Kidney epithelial cell (primary cell): ENCODE results near the gene ARMC6. TPM values are rescaled to one million over a fixed set of nuclear protein-coding genes. Genes with fewer than 3 reads are reported as not detected.
A peak's percentile ranks its signal among the peaks of the same experiment; 100 is the strongest.

ENCODE experiments used
- DNase-seq: peaks from one replicate; pipeline ENCODE4 v3.0.0-alpha.2; 2010; ENCODE audit warnings: low read depth
- H3K27me3 ChIP-seq: 2 replicates; pipeline ENCODE4 v1.6.0; 2011; ENCODE audit warnings: low read length; ENCODE audit not compliant: control insufficient read depth, insufficient read depth
- H3K36me3 ChIP-seq: 2 replicates; pipeline ENCODE4 v1.5.1; 2011; ENCODE audit warnings: low read length; ENCODE audit not compliant: control insufficient read depth, insufficient read depth
- H3K4me3 ChIP-seq: 2 replicates; pipeline ENCODE4 v1.5.1; 2011; ENCODE audit warnings: low read depth, mild to moderate bottlenecking, control low read depth, low read length
- total RNA-seq: library from RNA; depleted of rRNA; stranded (reverse); fragments of >200 nt; gene quantifications from 2 replicates; pipeline ENCODE4 v1.2.3, GENCODE V29; 2015
- TF ChIP-seq, protein P1 (sequence below): IDR thresholded peaks from 2 replicates; pipeline ENCODE4 v1.5.1; 2011; ENCODE audit warnings: mild to moderate bottlenecking, moderate library complexity, low read length, control low read depth, inconsistent platforms; ENCODE audit not compliant: insufficient read depth, poor library complexity, severe bottlenecking

The ARMC6 gene
- 45.0 and 57.0 TPM in 2 replicates for total RNA-seq

- no peaks in the 10 kb centered on the region for H3K27me3 ChIP-seq
- DNase-seq = no peak
- no peaks in the 10 kb centered on the region for H3K36me3 ChIP-seq
- H3K4me3 ChIP-seq = peak within 1 kb of the TSS; percentile 96
- TF ChIP-seq, protein P1, sequence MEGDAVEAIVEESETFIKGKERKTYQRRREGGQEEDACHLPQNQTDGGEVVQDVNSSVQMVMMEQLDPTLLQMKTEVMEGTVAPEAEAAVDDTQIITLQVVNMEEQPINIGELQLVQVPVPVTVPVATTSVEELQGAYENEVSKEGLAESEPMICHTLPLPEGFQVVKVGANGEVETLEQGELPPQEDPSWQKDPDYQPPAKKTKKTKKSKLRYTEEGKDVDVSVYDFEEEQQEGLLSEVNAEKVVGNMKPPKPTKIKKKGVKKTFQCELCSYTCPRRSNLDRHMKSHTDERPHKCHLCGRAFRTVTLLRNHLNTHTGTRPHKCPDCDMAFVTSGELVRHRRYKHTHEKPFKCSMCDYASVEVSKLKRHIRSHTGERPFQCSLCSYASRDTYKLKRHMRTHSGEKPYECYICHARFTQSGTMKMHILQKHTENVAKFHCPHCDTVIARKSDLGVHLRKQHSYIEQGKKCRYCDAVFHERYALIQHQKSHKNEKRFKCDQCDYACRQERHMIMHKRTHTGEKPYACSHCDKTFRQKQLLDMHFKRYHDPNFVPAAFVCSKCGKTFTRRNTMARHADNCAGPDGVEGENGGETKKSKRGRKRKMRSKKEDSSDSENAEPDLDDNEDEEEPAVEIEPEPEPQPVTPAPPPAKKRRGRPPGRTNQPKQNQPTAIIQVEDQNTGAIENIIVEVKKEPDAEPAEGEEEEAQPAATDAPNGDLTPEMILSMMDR = no peak
Measured at GRCh38 chr19:19033426-19034203, at the start of gene ARMC6, which contains the start of gene SUGP2. TSS of gene ARMC6 (plus strand) at chr19:19033603. CDS start at chr19:19034210, 607 bp downstream. TSS of gene SUGP2 (minus strand) at chr19:19033517. CDS start at chr19:19031071, 2,446 bp downstream.

- no peaks in the 10 kb centered on the region for H3K36me3 ChIP-seq
- no peak overlapping the region for H3K4me3 ChIP-seq
- H3K27me3 ChIP-seq = peaks cover 11% of the 10 kb centered on the region
- TF ChIP-seq, protein P1 = no peak
- no peak for DNase-seq
Measured at GRCh38 chr19:18984251-18984650, 49.2 kb upstream of the ARMC6 start.

DNA sequence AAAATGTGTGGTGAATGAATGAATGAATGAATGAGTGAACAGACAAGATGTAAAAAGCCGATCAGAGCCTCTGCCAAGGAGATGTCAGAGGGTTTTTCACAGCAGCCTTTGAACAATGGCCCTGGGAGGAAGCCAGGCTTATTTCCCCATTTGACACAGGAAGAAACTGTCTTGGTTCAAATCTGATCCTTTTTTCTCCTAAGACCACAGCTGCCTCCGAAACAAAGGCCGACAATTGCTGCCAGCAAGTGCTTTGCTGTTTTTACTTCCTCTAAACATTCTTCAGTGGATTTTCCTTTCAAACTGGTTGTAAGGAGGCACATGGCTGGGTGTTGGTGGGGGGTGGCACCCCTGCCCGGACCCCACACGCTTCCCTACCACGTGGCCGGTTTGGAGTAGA, 48.1 kb upstream of the ARMC6 start:
- TF ChIP-seq, protein P1 = no peak
- Histone ChIP-seq H3K36me3 (no peaks in the 10 kb centered on the region), H3K27me3 (peaks cover 11% of the 10 kb centered on the region), H3K4me3 (no peak overlapping the region)
- no peak for DNase-seq

GRCh38 chr19:18987456-18987855, 45.9 kb upstream of the ARMC6 start:
- DNase-seq = no peak
- no peak overlapping the region for H3K4me3 ChIP-seq
- H3K27me3 ChIP-seq = peaks cover 10% of the 10 kb centered on the region
- TF ChIP-seq, protein P1 = no peak
- H3K36me3 ChIP-seq = no peaks in the 10 kb centered on the region

- H3K36me3 ChIP-seq = peaks cover 2% of the 10 kb centered on the region
- no peak for DNase-seq
- H3K27me3 ChIP-seq = peaks cover under 1% of the 10 kb centered on the region
- H3K4me3 ChIP-seq = no peak overlapping the region
- TF ChIP-seq, protein P1 = no peak
Measured at GRCh38 chr19:18989316-18989715, 44.1 kb upstream of the ARMC6 start.
